ENCODE measurements around the gene ENTHD1.

GRCh38 chr22:39925273-39925672, 31.7 kb upstream of the ENTHD1 start:
- TF ChIP-seq CTCF (IDR thresholded peaks at IDR 0.05) (no peak), POLR2A (IDR thresholded peaks at IDR 0.05) (no peak), POLR2AphosphoS5 (IDR thresholded peaks at IDR 0.05) (no peak), EP300 (IDR thresholded peaks at IDR 0.05) (no peak)

All from suprapubic skin (tissue), 4 donors.